PC-3 (cell line): ENCODE measurements around the gene KDM2B. TPM values are rescaled to one million over a fixed set of nuclear protein-coding genes. Genes with fewer than 3 reads are reported as not detected.

Experiments used
- ATAC-seq: fragments of 200-7000 bp; cut with Tn5 transposase; 2 replicates; pipeline ENCODE4 v1.9.1; 2020; ENCODE audit warnings: mild to moderate bottlenecking, moderate library complexity
- BruUV-seq: library from RNA; stranded (reverse); fragments of 400-500 nt; replicated peaks from 2 replicates; lab custom pipeline; 2021; lab: Mats Ljungman, UMichigan
- CTCF ChIA-PET: fragments of 300-600 bp; sonication (Branson Sonifier 250); formaldehyde crosslinking; loops from one replicate; lab custom pipeline; 2022; ENCODE audit warnings: antibody characterized with exemption; lab: Charles Lee
- POLR2A ChIA-PET: fragments of 300-600 bp; sonication (Branson Sonifier 250); formaldehyde crosslinking; loops from one replicate; lab custom pipeline; 2022; ENCODE audit warnings: antibody characterized with exemption; ENCODE audit not compliant: unreplicated experiment; lab: Charles Lee
- DNase-seq: peaks from one replicate; pipeline ENCODE4 v3.0.0-alpha.2; 2015
- H2AFZ ChIP-seq: fragments of 300-600 bp; sonication (generic); 2 replicates; pipeline ENCODE4 v1.6.0; 2016; ENCODE audit warnings: antibody characterized with exemption, low read length
- H3F3A ChIP-seq: fragments of 300-600 bp; sonication (generic); one replicate; pipeline ENCODE4 v1.6.0; 2017; ENCODE audit warnings: antibody characterized with exemption, low read length, control low read depth, mild to moderate bottlenecking; ENCODE audit not compliant: unreplicated experiment
- H3K27ac ChIP-seq: fragments of 300-600 bp; sonication (generic); 2 replicates; pipeline ENCODE4 v1.5.1; 2016; ENCODE audit warnings: mild to moderate bottlenecking, low read length
- H3K27me3 ChIP-seq: fragments of 300-600 bp; sonication (generic); 2 replicates; pipeline ENCODE4 v1.6.1; 2016; ENCODE audit warnings: low read length, mixed read lengths
- H3K36me3 ChIP-seq: fragments of 300-600 bp; sonication (generic); 2 replicates; pipeline ENCODE4 v1.6.1; 2016; ENCODE audit warnings: low read depth, mixed run types, low read length, mixed read lengths
- H3K4me1 ChIP-seq: fragments of 300-600 bp; sonication (generic); 2 replicates; pipeline ENCODE4 v1.5.1; 2016; ENCODE audit warnings: low read length; ENCODE audit not compliant: insufficient read depth
- H3K4me2 ChIP-seq: fragments of 300-600 bp; sonication (generic); 2 replicates; pipeline ENCODE4 v1.6.0; 2016; ENCODE audit warnings: low read length
- H3K4me3 ChIP-seq: fragments of 300-600 bp; sonication (generic); 2 replicates; pipeline ENCODE4 v1.5.1; 2016; ENCODE audit warnings: mild to moderate bottlenecking, low read length, mixed read lengths
- H3K79me2 ChIP-seq: fragments of 300-600 bp; sonication (generic); 2 replicates; pipeline ENCODE4 v1.6.1; 2017; ENCODE audit warnings: low read length, mixed read lengths
- H3K9ac ChIP-seq: fragments of 300-600 bp; sonication (generic); 2 replicates; pipeline ENCODE4 v1.6.0; 2016; ENCODE audit warnings: mild to moderate bottlenecking, low read length
- H3K9me2 ChIP-seq: fragments of 300-600 bp; sonication (generic); replicated peaks from 2 replicates; pipeline ENCODE4 v1.6.1; 2016; ENCODE audit warnings: mixed run types, low read length, mixed read lengths
- H3K9me3 ChIP-seq: fragments of 300-600 bp; sonication (generic); 2 replicates; pipeline ENCODE4 v1.6.1; 2016; ENCODE audit warnings: low read length, mixed read lengths
- H4K20me1 ChIP-seq: fragments of 300-600 bp; sonication (generic); 2 replicates; pipeline ENCODE4 v1.6.1; 2016; ENCODE audit warnings: low read length, mixed read lengths
- EZH2 ChIP-seq: fragments of 300-600 bp; sonication (generic); IDR thresholded peaks from one replicate; pipeline ENCODE4 v1.6.1; 2017; ENCODE audit warnings: antibody characterized with exemption, mild to moderate bottlenecking, low read length; ENCODE audit not compliant: unreplicated experiment
- EZH2phosphoT487 ChIP-seq: fragments of 300-600 bp; sonication (generic); IDR thresholded peaks from 2 replicates; pipeline ENCODE4 v1.6.1; 2018; ENCODE audit warnings: mild to moderate bottlenecking, antibody characterized with exemption, low read length, borderline replicate concordance
- intact Hi-C: fragments of 100-400 bp; cut with micrococcal nuclease; formaldehyde crosslinking; loops from 2 replicates; pipeline ENCODE4 v1.9.0; 2023
- total RNA-seq: library from RNA; depleted of rRNA; stranded (reverse); fragments of >200 nt; gene quantifications from 2 replicates; pipeline ENCODE4 v1.2.3, GENCODE V29; 2014
- TF ChIP-seq, protein P1 (sequence below): fragments of 300-600 bp; sonication (generic); conservative IDR thresholded peaks from 2 replicates; pipeline ENCODE4 v1.5.1; 2017; ENCODE audit warnings: antibody characterized with exemption, low read depth, mild to moderate bottlenecking, low read length

KDM2B gene
- total RNA-seq, 1 experiment from 2014 or later, result 52.5 TPM

GRCh38 chr12:121524196-121524916, 56.5 kb downstream of the KDM2B start:
- Histone ChIP-seq H3K36me3 (peaks cover 7% of the 10 kb centered on the region; the same call in 1 of the 2 replicates), H3K27me3 (no peaks in the 10 kb centered on the region), H3K4me1 (no peaks in the 10 kb centered on the region), H3K4me3 (no peak overlapping the region), H3K9me3 (no peaks in the 10 kb centered on the region), H3K4me2 (no peak overlapping the region), H2AFZ (no peak overlapping the region), H3F3A (no peaks in the 10 kb centered on the region), H3K9ac (no peak overlapping the region), H4K20me1 (no peaks in the 10 kb centered on the region), H3K9me2 (no peaks in the 10 kb centered on the region), H3K27ac (no peak overlapping the region), H3K79me2 (no peaks in the 10 kb centered on the region)
- TF ChIP-seq, protein P1, sequence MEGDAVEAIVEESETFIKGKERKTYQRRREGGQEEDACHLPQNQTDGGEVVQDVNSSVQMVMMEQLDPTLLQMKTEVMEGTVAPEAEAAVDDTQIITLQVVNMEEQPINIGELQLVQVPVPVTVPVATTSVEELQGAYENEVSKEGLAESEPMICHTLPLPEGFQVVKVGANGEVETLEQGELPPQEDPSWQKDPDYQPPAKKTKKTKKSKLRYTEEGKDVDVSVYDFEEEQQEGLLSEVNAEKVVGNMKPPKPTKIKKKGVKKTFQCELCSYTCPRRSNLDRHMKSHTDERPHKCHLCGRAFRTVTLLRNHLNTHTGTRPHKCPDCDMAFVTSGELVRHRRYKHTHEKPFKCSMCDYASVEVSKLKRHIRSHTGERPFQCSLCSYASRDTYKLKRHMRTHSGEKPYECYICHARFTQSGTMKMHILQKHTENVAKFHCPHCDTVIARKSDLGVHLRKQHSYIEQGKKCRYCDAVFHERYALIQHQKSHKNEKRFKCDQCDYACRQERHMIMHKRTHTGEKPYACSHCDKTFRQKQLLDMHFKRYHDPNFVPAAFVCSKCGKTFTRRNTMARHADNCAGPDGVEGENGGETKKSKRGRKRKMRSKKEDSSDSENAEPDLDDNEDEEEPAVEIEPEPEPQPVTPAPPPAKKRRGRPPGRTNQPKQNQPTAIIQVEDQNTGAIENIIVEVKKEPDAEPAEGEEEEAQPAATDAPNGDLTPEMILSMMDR, result no peak
- no peak for TF ChIP-seq EZH2phosphoT487
- TF ChIP-seq EZH2, result no peak
- CTCF ChIA-PET, result no interaction called here
- DNase-seq, result no peak
- ATAC-seq, result no peak
- intact Hi-C loops, result no loop called here
- POLR2A ChIA-PET, result no interaction called here
- no TSS peak for BruUV-seq

GRCh38 chr12:121523741-121524140, 57.1 kb downstream of the KDM2B start:
- BruUV-seq, result no TSS peak
- no peak for ATAC-seq
- no peak overlapping the region for H3K27ac ChIP-seq
- CTCF ChIA-PET, result no interaction called here
- H3K4me2 ChIP-seq, result no peak overlapping the region
- H3K79me2 ChIP-seq, result no peaks in the 10 kb centered on the region
- intact Hi-C loops, result no loop called here
- no peak for DNase-seq
- H3K4me1 ChIP-seq, result no peaks in the 10 kb centered on the region
- H4K20me1 ChIP-seq, result no peaks in the 10 kb centered on the region
- H3K4me3 ChIP-seq, result no peak overlapping the region
- no peak overlapping the region for H3K9ac ChIP-seq
- H3K27me3 ChIP-seq, result no peaks in the 10 kb centered on the region
- no peak overlapping the region for H2AFZ ChIP-seq
- peaks cover 6% of the 10 kb centered on the region; the same call in 1 of the 2 replicates for H3K36me3 ChIP-seq
- no peaks in the 10 kb centered on the region for H3F3A ChIP-seq
- no peaks in the 10 kb centered on the region for H3K9me2 ChIP-seq
- POLR2A ChIA-PET, result no interaction called here
- no peak for TF ChIP-seq EZH2phosphoT487
- TF ChIP-seq, protein P1, result no peak
- TF ChIP-seq EZH2, result no peak
- no peaks in the 10 kb centered on the region for H3K9me3 ChIP-seq

DNA sequence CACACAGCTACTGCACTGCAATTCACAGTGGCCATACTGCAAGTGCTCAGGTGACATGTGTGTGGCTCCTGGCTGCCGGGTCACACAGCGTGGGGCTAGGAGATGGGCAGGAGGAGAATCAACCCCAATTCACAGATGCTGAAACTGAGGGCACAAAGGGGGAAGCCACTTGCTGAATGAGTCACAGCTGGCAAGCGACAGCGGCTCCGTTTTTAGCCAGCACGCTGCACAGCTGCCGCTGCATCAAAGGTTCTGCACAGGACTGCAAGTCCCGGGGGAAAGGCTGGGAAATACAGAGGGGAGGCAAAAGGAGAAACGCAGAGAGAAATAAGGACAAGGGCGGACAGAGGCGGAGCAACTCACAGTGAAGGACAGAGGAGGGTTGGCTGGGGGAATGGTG, 57.9 kb downstream of the KDM2B start:
- H3K36me3 ChIP-seq, result peaks cover 6% of the 10 kb centered on the region; the same call in 1 of the 2 replicates
- intact Hi-C loops, result no loop called here
- H2AFZ ChIP-seq, result no peak overlapping the region
- H3K9ac ChIP-seq, result no peak overlapping the region
- no peaks in the 10 kb centered on the region for H4K20me1 ChIP-seq
- ATAC-seq, result no peak
- H3K4me1 ChIP-seq, result no peaks in the 10 kb centered on the region
- no peak overlapping the region for H3K4me2 ChIP-seq
- ChIA-PET CTCF (no interaction called here), POLR2A (no interaction called here)
- no peaks in the 10 kb centered on the region for H3K9me3 ChIP-seq
- no peak overlapping the region for H3K27ac ChIP-seq
- TF ChIP-seq EZH2 (no peak), EZH2phosphoT487 (no peak)
- TF ChIP-seq, protein P1, result no peak
- H3K4me3 ChIP-seq, result no peak overlapping the region
- no peaks in the 10 kb centered on the region for H3K9me2 ChIP-seq
- no peak for DNase-seq
- no peaks in the 10 kb centered on the region for H3F3A ChIP-seq
- H3K27me3 ChIP-seq, result no peaks in the 10 kb centered on the region
- no peaks in the 10 kb centered on the region for H3K79me2 ChIP-seq
- BruUV-seq, result no TSS peak
